ENCODE measurements around the gene DNAJC18.

GRCh38 chr5:139416651-139417050 is 22.7 kb downstream of the DNAJC18 start:
- TF ChIP-seq CTCF (IDR thresholded peaks at IDR 0.05; ENCODE audit: poor library complexity) (no peak), EZH2 (IDR thresholded peaks at IDR 0.05; ENCODE audit: borderline replicate concordance) (no peak)

Data from hepatocyte (in vitro differentiated cells).